Liver (tissue), 3 donors: ENCODE results near the gene ARMC9.

Source experiments
- CTCF ChIP-seq: fragments of 150-350 bp; IDR thresholded peaks from 2 replicates; pipeline ENCODE4 v1.5.1; 2017; ENCODE audit warnings: improper control_type of control experiment, low read depth, low read length; ENCODE audit not compliant: missing input control
- EGR1 ChIP-seq, 2 donors: IDR thresholded peaks; 2 replicates each; pipeline ENCODE4 v1.6.1; 2016 to 2018; ENCODE audit warnings: antibody characterized with exemption in 2 of 2, low read depth in 2 of 2
- MAX ChIP-seq: IDR thresholded peaks from 2 replicates; pipeline ENCODE4 v1.6.1; 2016; ENCODE audit warnings: antibody characterized with exemption
- NR2F2 ChIP-seq: IDR thresholded peaks from 2 replicates; pipeline ENCODE4 v1.6.1; 2016; ENCODE audit warnings: antibody characterized with exemption
- RAD21 ChIP-seq, 2 donors: IDR thresholded peaks; 2 replicates each; pipeline ENCODE4 v1.6.1; 2016; ENCODE audit warnings: antibody characterized with exemption in 2 of 2, mild to moderate bottlenecking in 2 of 2
- YY1 ChIP-seq: IDR thresholded peaks from 2 replicates; pipeline ENCODE4 v1.6.1; 2016; ENCODE audit warnings: antibody characterized with exemption, mild to moderate bottlenecking
- donor health status: healthy.
- donor health status: healthy.

GRCh38 chr2:231337807-231338759 lies 139.7 kb downstream of the ARMC9 start:
- no peak for TF ChIP-seq RAD21 (IDR thresholded peaks at IDR 0.05)
- no peak for TF ChIP-seq CTCF
- no peak for TF ChIP-seq YY1
- TF ChIP-seq MAX, result no peak
- no peak for TF ChIP-seq NR2F2
- TF ChIP-seq EGR1 (IDR thresholded peaks at IDR 0.05; ENCODE audit: low read depth in 2 of 2), result no peak
